ENCODE measurements around the gene FAF1. TPM values are rescaled to one million over a fixed set of nuclear protein-coding genes. Genes with fewer than 3 reads are reported as not detected.

Gene FAF1
- total and polyA plus RNA-seq, 2 of the 8 experiments (the other 6 are each of a cell fraction or from before 2014, with no cell fraction given), result 10.8 to 65.9 TPM

DNA sequence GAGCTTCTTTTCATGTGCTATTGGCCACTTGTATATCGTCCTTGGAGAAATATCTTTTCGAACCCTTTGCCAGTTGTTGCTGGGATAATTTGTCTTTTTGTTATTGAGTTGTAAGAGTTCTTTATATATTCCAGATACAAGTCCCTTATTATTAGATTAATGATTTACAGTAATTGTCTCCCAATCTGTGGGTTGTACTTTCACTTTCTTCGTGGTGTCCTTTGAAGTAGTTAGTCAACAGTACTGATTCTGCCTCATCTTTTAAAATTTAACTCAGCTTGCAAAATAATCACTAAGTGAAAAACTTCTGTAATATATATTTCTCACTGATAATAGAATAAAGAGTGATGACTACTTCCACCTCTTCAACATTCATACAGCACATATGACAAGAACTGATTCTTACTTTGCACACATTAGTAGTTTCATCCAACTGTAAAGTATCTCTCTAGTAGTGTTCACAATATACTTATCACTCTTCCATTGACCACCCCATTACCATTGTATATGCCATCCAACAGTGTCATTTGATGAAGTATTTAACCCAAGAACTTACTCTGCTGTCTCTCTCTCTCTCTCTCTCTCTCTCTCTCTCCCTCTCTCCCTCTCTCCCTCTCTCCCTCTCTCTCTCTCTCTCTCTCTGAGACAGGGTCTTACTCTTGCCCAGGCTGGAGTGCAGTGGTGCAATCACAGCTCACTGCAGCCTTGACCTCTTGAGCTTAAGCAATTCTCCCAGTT is 432.6 kb downstream of the FAF1 start:
- 97% methylated on average over 3 of the region's 3 CpGs; no CpG with 5 or more reads in 1 of the 2 experiments for WGBS, 2 experiments (ENCODE audit: extremely low coverage in 1 of 2, insufficient coverage in 1 of 2, insufficient read length in 1 of 2, insufficient replicate concordance in 2 of 2, low coverage in 1 of 2, low lambda C conversion rate in 2 of 2, missing lambda C conversion rate in 1 of 2)
- H3K9ac ChIP-seq (replicated peaks in 1 of 4; ENCODE audit: extremely low read depth in 1 of 4, low read depth in 3 of 4, low read length in 3 of 4), result no peak overlapping the region

More for the DNA sequence above, 432.6 kb downstream of the FAF1 start:
- H2BK120ac ChIP-seq (replicated peaks; ENCODE audit: low read depth, low read length), result no peak overlapping the region
- H3K4me2 ChIP-seq (ENCODE audit: insufficient read depth in 1 of 2, low read depth in 2 of 2, low read length in 2 of 2), result no peak overlapping the region
- H3K14ac ChIP-seq (ENCODE audit: insufficient read length), result no peak overlapping the region
- H4K20me1 ChIP-seq (replicated peaks in 1 of 2; ENCODE audit: control insufficient read depth in 1 of 2, insufficient read depth in 2 of 2, low read length in 2 of 2), result no peaks in the 10 kb centered on the region
- no peak overlapping the region for H3K56ac ChIP-seq (replicated peaks; ENCODE audit: insufficient read length, low read depth, low read length)
- no peak overlapping the region for H4K8ac ChIP-seq (ENCODE audit: extremely low read depth, insufficient read depth, low read length)
- no peak overlapping the region for H2BK5ac ChIP-seq (ENCODE audit: low read depth, low read length)
- DNase-seq (ENCODE audit: low read depth in 1 of 2, low spot score in 2 of 2) (no peak), FAIRE-seq (no peak)
- no peak overlapping the region for H3K4me3 ChIP-seq (ENCODE audit: extremely low read depth in 1 of 4, insufficient read depth in 2 of 4, low read depth in 3 of 4, low read length in 4 of 4)
- H3K27ac ChIP-seq (ENCODE audit: low read depth, low read length), result no peak overlapping the region
- no peak overlapping the region for H3K4ac ChIP-seq (replicated peaks; ENCODE audit: insufficient read length, low read depth, low read length)
- H4K91ac ChIP-seq (replicated peaks; ENCODE audit: insufficient read length, low read length), result no peak overlapping the region
- CTCF ChIA-PET (ENCODE audit: partially characterized antibody), result interaction anchor here (0.5 to 1.1 kb wide), 4 partner anchors 26 to 531 kb away, joined by 3 to 4 read pairs (median 4); no protein-coding TSS in a partner anchor
- TF ChIP-seq EZH2 (IDR thresholded peaks at IDR 0.05; ENCODE audit: low read depth, low read length, severe bottlenecking), result no peak
- TF ChIP-seq KDM1A (IDR thresholded peaks at IDR 0.05; ENCODE audit: borderline replicate concordance, low read length), result no peak
- TF ChIP-seq, protein P1, sequence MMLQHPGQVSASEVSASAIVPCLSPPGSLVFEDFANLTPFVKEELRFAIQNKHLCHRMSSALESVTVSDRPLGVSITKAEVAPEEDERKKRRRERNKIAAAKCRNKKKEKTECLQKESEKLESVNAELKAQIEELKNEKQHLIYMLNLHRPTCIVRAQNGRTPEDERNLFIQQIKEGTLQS (IDR thresholded peaks at IDR 0.05; ENCODE audit: insufficient read depth, low read depth, low read length), result no peak
- TF ChIP-seq GTF2F1 (IDR thresholded peaks at IDR 0.05; ENCODE audit: borderline replicate concordance, low read depth, low read length), result no peak
- TF ChIP-seq SIN3A (conservative IDR thresholded peaks at IDR 0.05 in 1 of 2, IDR thresholded peaks at IDR 0.05 in 1 of 2; ENCODE audit: low read depth in 1 of 2, low read length in 2 of 2), result no peak
- TF ChIP-seq EP300 (IDR thresholded peaks at IDR 0.05; ENCODE audit: borderline replicate concordance in 1 of 2, low read depth in 2 of 2, low read length in 2 of 2), result no peak
- no peak for TF ChIP-seq RBBP5 (IDR thresholded peaks at IDR 0.05; ENCODE audit: borderline replicate concordance, low read depth, low read length)
- no peak for TF ChIP-seq KDM4A (IDR thresholded peaks at IDR 0.05; ENCODE audit: low read depth, low read length, severe bottlenecking)
- TF ChIP-seq CREB1 (IDR thresholded peaks at IDR 0.05), result no peak
- TF ChIP-seq ZNF274 (IDR thresholded peaks at IDR 0.05; ENCODE audit: borderline replicate concordance, extremely low read depth, low read length), result no peak
- no peak for TF ChIP-seq POU5F1 (IDR thresholded peaks at IDR 0.05; ENCODE audit: low read depth, low read length)
- no peak for TF ChIP-seq HDAC6 (IDR thresholded peaks at IDR 0.05; ENCODE audit: low read depth, low read length)
- H2BK15ac ChIP-seq (ENCODE audit: low read length), result no peak overlapping the region
- H4K5ac ChIP-seq (ENCODE audit: insufficient read length, low read depth, low read length), result no peak overlapping the region
- no peak overlapping the region for H2AK5ac ChIP-seq (ENCODE audit: low read depth, low read length)
- no peaks in the 10 kb centered on the region for H3K36me3 ChIP-seq (ENCODE audit: control insufficient read depth in 2 of 4, insufficient read depth in 4 of 4, low read length in 3 of 4)
- H2AFZ ChIP-seq (ENCODE audit: low read length), result no peak overlapping the region
- no peaks in the 10 kb centered on the region for H3K27me3 ChIP-seq (replicated peaks in 1 of 4; ENCODE audit: control insufficient read depth in 3 of 4, extremely low read depth in 1 of 4, insufficient read depth in 3 of 4, low read length in 3 of 4)
- H3K23ac ChIP-seq (ENCODE audit: insufficient read length), result no peak overlapping the region
- H3K79me2 ChIP-seq (ENCODE audit: control insufficient read depth in 1 of 2, insufficient read depth in 2 of 2, low read length in 2 of 2), result no peaks in the 10 kb centered on the region
- POLR2A ChIA-PET (ENCODE audit: partially characterized antibody), result no interaction called here
- no peak overlapping the region for H2BK20ac ChIP-seq (ENCODE audit: low read length)
- H3K79me1 ChIP-seq (ENCODE audit: low read depth, low read length), result no peaks in the 10 kb centered on the region
- H3K9me3 ChIP-seq (ENCODE audit: insufficient read depth in 2 of 2, low read depth in 1 of 2, low read length in 1 of 2), result peaks cover 0 to 3% of the 10 kb centered on the region in 2 experiments; a peak in 1 of 4 replicates
- no peak overlapping the region for H2BK12ac ChIP-seq (ENCODE audit: low read depth, low read length)
- no peaks in the 10 kb centered on the region for H3K4me1 ChIP-seq (replicated peaks in 1 of 4; ENCODE audit: control insufficient read depth in 3 of 4, insufficient read depth in 4 of 4, low read length in 3 of 4)
- no peaks in the 10 kb centered on the region for H3K23me2 ChIP-seq (ENCODE audit: low read depth, low read length)
- no peak overlapping the region for H3K18ac ChIP-seq (ENCODE audit: extremely low read depth, low read length)

Data from H1 (cell line).